GM19397 (cell line): ENCODE data around the gene KCNJ11.

ENCODE experiments used
- ATAC-seq: cut with Tn5 transposase; IDR thresholded peaks from one replicate; pipeline ENCODE4 v1.9.1; 2021; ENCODE audit warnings: mild to moderate bottlenecking, moderate library complexity; ENCODE audit not compliant: unreplicated experiment

The KCNJ11 gene

GRCh38 chr11:17369094-17369493, 19.4 kb downstream of the KCNJ11 start:
- ATAC-seq = no peak

GRCh38 chr11:17368551-17368950, 19.9 kb downstream of the KCNJ11 start:
- ATAC-seq = no peak

- ATAC-seq = no peak
Measured at GRCh38 chr11:17366495-17366894, 22.0 kb downstream of the KCNJ11 start.

- no peak for ATAC-seq
Measured at GRCh38 chr11:17354601-17354991, 33.9 kb downstream of the KCNJ11 start.

- ATAC-seq = no peak
Measured at GRCh38 chr11:17353821-17354600, 34.4 kb downstream of the KCNJ11 start.

- no peak for ATAC-seq
Measured at GRCh38 chr11:17352950-17353820, 35.3 kb downstream of the KCNJ11 start.

GRCh38 chr11:17351510-17352176, 36.8 kb downstream of the KCNJ11 start, which contains the start of gene NCR3LG1:
NCR3LG1 (plus strand) TSS chr11:17351800; CDS start chr11:17351970, 170 bp downstream.
- ATAC-seq = no peak

GRCh38 chr11:17351172-17351509, 37.3 kb downstream of the KCNJ11 start:
- ATAC-seq = no peak

- no peak for ATAC-seq
Measured at GRCh38 chr11:17350455-17351171, 37.8 kb downstream of the KCNJ11 start.

- no peak for ATAC-seq
Measured at GRCh38 chr11:17347676-17348075, 40.8 kb downstream of the KCNJ11 start.

GRCh38 chr11:17343907-17344306, 44.6 kb downstream of the KCNJ11 start:
- no peak for ATAC-seq

- no peak for ATAC-seq
Measured at GRCh38 chr11:17343257-17343656, 45.2 kb downstream of the KCNJ11 start.
